Measurements from ENCODE around the gene AGBL4. TPM values are rescaled to one million over a fixed set of nuclear protein-coding genes. Genes with fewer than 3 reads are reported as not detected.

Gene AGBL4
- total RNA-seq, 3 donors from 2014 or later = 0.46 to 0.57 TPM; not detected in 1

DNA sequence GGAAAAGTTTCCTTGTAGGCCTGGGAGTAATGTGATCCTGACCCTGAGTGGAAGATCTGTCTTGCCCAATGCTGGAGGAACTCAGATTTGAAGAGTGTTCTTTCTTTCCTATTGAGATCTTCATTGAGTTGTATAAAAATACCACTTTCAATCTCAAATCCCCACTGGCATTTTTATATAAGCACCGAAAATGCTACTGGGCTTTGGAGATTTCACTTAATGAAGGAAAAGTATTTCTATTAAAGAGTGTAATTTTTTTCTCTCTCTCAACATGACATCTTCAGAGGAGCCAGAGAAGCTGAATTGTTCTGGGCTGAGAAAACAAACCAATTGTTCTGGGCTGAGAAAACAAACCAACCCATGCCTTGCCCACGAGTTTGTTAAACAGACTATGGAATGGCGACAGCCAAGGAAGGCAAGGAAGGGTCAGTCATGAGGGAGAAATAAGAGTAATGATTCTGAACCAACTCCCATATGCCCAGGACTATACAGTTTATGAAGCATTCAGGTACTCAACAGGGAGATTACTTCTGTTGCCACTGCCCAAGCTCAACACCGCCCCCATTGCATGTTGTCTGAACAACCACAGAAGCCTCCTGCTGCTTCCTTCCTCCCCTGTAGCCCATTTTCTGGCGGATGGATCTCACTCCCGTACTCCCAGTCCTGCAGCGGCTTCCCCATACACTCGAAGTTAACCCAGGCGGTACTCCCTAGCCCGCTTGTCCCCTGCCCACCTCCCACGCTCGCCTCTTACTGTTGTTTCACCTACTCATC, 1350.2 kb downstream of the AGBL4 start:
- Histone ChIP-seq H3K4me1 (ENCODE audit: low read depth) (no peaks in the 10 kb centered on the region), H3K9me3 (no peaks in the 10 kb centered on the region), H3K36me3 (ENCODE audit: low read depth) (no peaks in the 10 kb centered on the region), H3K4me3 (no peak overlapping the region)
- intact Hi-C loops (cut with DNase I, micrococcal nuclease) = loop anchor here in 1 of 2 donors (10.0 kb wide), 1 partner anchor 141 kb away; no protein-coding TSS in a partner anchor
- no peak for TF ChIP-seq CTCF (IDR thresholded peaks at IDR 0.05)
- no peak for DNase-seq
- no peak for ATAC-seq

DNA sequence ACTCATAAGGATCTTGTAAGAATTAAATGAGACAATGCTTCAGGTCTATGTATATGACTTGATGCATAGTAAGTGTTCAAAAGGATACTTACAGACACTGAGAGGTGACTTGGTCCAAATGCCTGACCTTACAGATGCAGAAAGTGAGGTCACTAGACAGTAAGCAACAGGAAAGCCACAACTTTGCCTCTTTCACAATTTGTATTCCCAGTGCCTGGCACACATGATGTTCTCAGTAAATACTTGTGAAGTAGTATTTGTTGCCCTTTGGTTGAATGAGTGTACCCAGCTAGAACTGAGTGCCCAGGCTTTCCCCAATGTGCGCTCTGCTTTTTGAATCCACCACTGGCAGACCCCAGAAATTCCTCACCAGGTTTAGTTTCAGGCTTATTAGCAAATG, 1352.2 kb downstream of the AGBL4 start:
- no peak overlapping the region for H3K4me3 ChIP-seq
- TF ChIP-seq CTCF (IDR thresholded peaks at IDR 0.05) = no peak
- no peak for ATAC-seq
- no peaks in the 10 kb centered on the region for H3K9me3 ChIP-seq
- H3K36me3 ChIP-seq (ENCODE audit: low read depth) = no peaks in the 10 kb centered on the region
- intact Hi-C loops (cut with DNase I, micrococcal nuclease) = loop anchor here in 1 of 2 donors (10.0 kb wide), 1 partner anchor 143 kb away; no protein-coding TSS in a partner anchor
- DNase-seq = no peak
- H3K4me1 ChIP-seq (ENCODE audit: low read depth) = no peaks in the 10 kb centered on the region

DNA sequence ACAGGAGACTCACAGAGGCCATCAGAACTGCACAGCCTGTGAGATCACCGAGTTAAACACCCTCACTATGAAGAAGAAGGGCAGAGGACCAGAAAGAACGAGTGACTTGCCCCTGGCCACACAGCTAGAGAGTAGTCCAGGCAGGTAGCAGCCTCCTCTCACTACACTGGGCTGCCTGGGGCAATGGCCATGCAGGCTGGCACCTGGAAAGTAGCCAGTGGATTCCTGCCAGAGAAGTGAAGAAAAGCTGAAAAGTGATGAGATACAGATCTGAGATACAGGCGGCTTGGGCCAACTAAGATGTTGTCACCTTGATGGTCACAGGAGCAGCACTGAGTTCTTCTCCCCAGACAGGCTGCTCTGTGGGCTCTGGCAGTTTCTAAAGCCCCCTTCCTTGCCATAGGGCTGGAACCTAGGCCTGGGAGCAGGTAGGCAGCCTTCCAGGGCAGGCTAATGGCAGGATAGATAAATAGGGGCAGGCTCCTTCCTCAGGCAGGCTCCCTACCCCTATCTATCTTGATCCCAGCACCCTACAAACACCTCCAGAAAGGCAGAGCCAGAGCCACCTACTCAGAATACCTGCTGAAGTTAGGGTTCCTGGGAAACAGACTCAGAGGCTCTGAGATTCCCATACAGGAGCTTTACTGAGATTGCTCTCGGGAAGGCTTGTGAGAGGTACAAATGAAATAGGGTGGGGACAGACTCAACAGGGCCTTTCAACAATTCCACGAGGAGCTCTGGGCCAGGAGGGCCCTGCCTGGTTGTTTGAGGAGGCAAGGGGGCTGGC, 1353.3 kb downstream of the AGBL4 start:
- Histone ChIP-seq H3K9me3 (no peaks in the 10 kb centered on the region), H3K36me3 (ENCODE audit: low read depth) (no peaks in the 10 kb centered on the region), H3K4me3 (no peak overlapping the region), H3K4me1 (ENCODE audit: low read depth) (no peaks in the 10 kb centered on the region)
- intact Hi-C loops (cut with DNase I, micrococcal nuclease) = loop anchor here in 1 of 2 donors (10.0 kb wide), 1 partner anchor 144 kb away; no protein-coding TSS in a partner anchor
- TF ChIP-seq CTCF (IDR thresholded peaks at IDR 0.05) = no peak
- ATAC-seq (no peak), DNase-seq (no peak)

- intact Hi-C loops (cut with DNase I, micrococcal nuclease) = no loop called here
- no peaks in the 10 kb centered on the region for H3K4me1 ChIP-seq (ENCODE audit: low read depth)
- TF ChIP-seq CTCF (IDR thresholded peaks at IDR 0.05) = no peak
- H3K4me3 ChIP-seq = no peak overlapping the region
- no peak for DNase-seq
- H3K36me3 ChIP-seq (ENCODE audit: low read depth) = no peaks in the 10 kb centered on the region
- no peaks in the 10 kb centered on the region for H3K9me3 ChIP-seq
- ATAC-seq = no peak
These were observed 1355.4 kb downstream of the AGBL4 start for GRCh38 chr1:48668339-48668738.

GRCh38 chr1:48667782-48668181, 1356.0 kb downstream of the AGBL4 start:
- no peak for TF ChIP-seq CTCF (IDR thresholded peaks at IDR 0.05)
- intact Hi-C loops (cut with DNase I, micrococcal nuclease) = no loop called here
- H3K4me1 ChIP-seq (ENCODE audit: low read depth) = no peaks in the 10 kb centered on the region

More at GRCh38 chr1:48667782-48668181, 1356.0 kb downstream of the AGBL4 start:
- Histone ChIP-seq H3K4me3 (no peak overlapping the region), H3K36me3 (ENCODE audit: low read depth) (no peaks in the 10 kb centered on the region), H3K9me3 (no peaks in the 10 kb centered on the region)
- ATAC-seq = no peak
- no peak for DNase-seq
